Epithelial cell of proximal tubule (primary cell): ENCODE results near the gene LRCOL1. TPM values are rescaled to one million over a fixed set of nuclear protein-coding genes. Genes with fewer than 3 reads are reported as not detected.
"Not testable (repeated sequence)": the region's sequence is repeated elsewhere in the genome, so short reads cannot be mapped to it uniquely, and the experiment has no call there.

Source experiments
- DNase-seq: peaks from one replicate; pipeline ENCODE4 v3.0.0-alpha.2; 2011; ENCODE audit warnings: low read depth
- H3K4me3 ChIP-seq: 2 replicates; pipeline ENCODE4 v1.5.1; 2011; ENCODE audit warnings: low read depth, mild to moderate bottlenecking, low read length
- CTCF ChIP-seq: conservative IDR thresholded peaks from 2 replicates; pipeline ENCODE4 v1.5.1; 2012; ENCODE audit warnings: low read depth, mild to moderate bottlenecking, low read length
- total RNA-seq: library from RNA; depleted of rRNA; stranded (reverse); fragments of >200 nt; gene quantifications from 2 replicates; pipeline ENCODE4 v1.2.3, GENCODE V29; 2015

The LRCOL1 gene
- total RNA-seq, 1 donor from 2014 or later: not detected

GRCh38 chr12:132604151-132604618, 6.2 kb downstream of the LRCOL1 start:
- TF ChIP-seq CTCF: no peak
- peak overlapping the region; percentile 23 for H3K4me3 ChIP-seq
- DNase-seq: no peak

GRCh38 chr12:132603240-132604150, 6.9 kb downstream of the LRCOL1 start:
- TF ChIP-seq CTCF: no peak
- H3K4me3 ChIP-seq: peak overlapping the region; percentile 23
- DNase-seq: no peak

GRCh38 chr12:132602572-132603239, 7.7 kb downstream of the LRCOL1 start:
- DNase-seq: peak; percentile 42
- no peak overlapping the region for H3K4me3 ChIP-seq
- no peak for TF ChIP-seq CTCF

- H3K4me3 ChIP-seq: peak overlapping the region; percentile 57
- no peak for TF ChIP-seq CTCF
- no peak for DNase-seq
These were observed 9.1 kb downstream of the LRCOL1 start for GRCh38 chr12:132601171-132601883.

- peak; percentile 77 for TF ChIP-seq CTCF
- no peak for DNase-seq
- H3K4me3 ChIP-seq: peak overlapping the region; percentile 57
These were observed 10.0 kb downstream of the LRCOL1 start for GRCh38 chr12:132600048-132601032.

GRCh38 chr12:132599502-132599901, 10.9 kb downstream of the LRCOL1 start:
- not testable (repeated sequence) for H3K4me3 ChIP-seq

More at GRCh38 chr12:132599502-132599901, 10.9 kb downstream of the LRCOL1 start:
- DNase-seq: not testable (repeated sequence)
